H1 (cell line): Measurements from ENCODE around the gene WDFY3. TPM values are rescaled to one million over a fixed set of nuclear protein-coding genes. Genes with fewer than 3 reads are reported as not detected.

Source experiments
- CTCF ChIA-PET: fragments of 300-600 bp; sonication (Branson Sonifier 250); formaldehyde crosslinking; loops from one replicate; lab custom pipeline; 2021; ENCODE audit not compliant: partially characterized antibody; lab: Charles Lee
- POLR2A ChIA-PET: fragments of 300-600 bp; sonication (Branson Sonifier 250); formaldehyde crosslinking; loops from one replicate; lab custom pipeline; 2021; ENCODE audit warnings: inconsistent platforms; ENCODE audit not compliant: partially characterized antibody; lab: Charles Lee
- DNase-seq, 2 experiments: peaks; one replicate each; pipeline versions ENCODE4 v3.0.0 to v3.0.0-alpha.2; 2010 to 2022; ENCODE audit warnings: low spot score in 2 of 2, low read depth in 1 of 2, mixed read lengths in 1 of 2
- FAIRE-seq: peaks from 2 replicates; lab custom pipeline; 2011; peaks lifted over from hg19 to GRCh38; lab: Jason Lieb, UNC
- H2AFZ ChIP-seq: 2 replicates; pipeline ENCODE4 v1.8.1; 2012; ENCODE audit warnings: low read length, inconsistent platforms
- H2AK5ac ChIP-seq: 2 replicates; pipeline ENCODE4 v1.6.1; 2013; ENCODE audit warnings: low read depth, low read length
- H2BK120ac ChIP-seq: replicated peaks from 2 replicates; pipeline ENCODE3; 2013; ENCODE audit warnings: low read depth, low read length, inconsistent platforms
- H2BK12ac ChIP-seq: 2 replicates; pipeline ENCODE4 v1.6.1; 2013; ENCODE audit warnings: low read depth, low read length
- H2BK15ac ChIP-seq: 2 replicates; pipeline ENCODE4 v1.6.1; 2013; ENCODE audit warnings: low read length
- H2BK20ac ChIP-seq: 2 replicates; pipeline ENCODE4 v1.6.1; 2013; ENCODE audit warnings: low read length
- H2BK5ac ChIP-seq: 2 replicates; pipeline ENCODE4 v1.6.1; 2013; ENCODE audit warnings: low read depth, low read length
- H3K14ac ChIP-seq: 2 replicates; pipeline ENCODE4 v1.6.1; 2013; ENCODE audit warnings: inconsistent platforms; ENCODE audit not compliant: insufficient read length
- H3K18ac ChIP-seq: 2 replicates; pipeline ENCODE4 v1.6.1; 2013; ENCODE audit warnings: low read length; ENCODE audit errors: extremely low read depth
- H3K23ac ChIP-seq: 2 replicates; pipeline ENCODE4 v1.6.1; 2013; ENCODE audit warnings: inconsistent platforms; ENCODE audit not compliant: insufficient read length
- H3K23me2 ChIP-seq: 2 replicates; pipeline ENCODE4 v1.6.1; 2013; ENCODE audit warnings: low read depth, low read length
- H3K27ac ChIP-seq: 2 replicates; pipeline ENCODE4 v1.6.1; 2011; ENCODE audit warnings: low read depth, low read length, inconsistent platforms
- H3K27me3 ChIP-seq, 4 experiments: replicated peaks in 1 of 4; 1 replicate in 1 of 4; 2 replicates in 3 of 4; pipeline versions ENCODE4 v1.6.1 to v1.8.1; 2011 to 2013; ENCODE audit warnings: low read length in 3 of 4, mild to moderate bottlenecking in 3 of 4, inconsistent platforms in 2 of 4, mixed read lengths in 2 of 4, moderate library complexity in 1 of 4; ENCODE audit not compliant: control insufficient read depth in 3 of 4, insufficient read depth in 3 of 4; ENCODE audit errors: extremely low read depth in 1 of 4
- H3K36me3 ChIP-seq, 4 experiments: 2 replicates each; pipeline versions ENCODE4 v1.6.1 to v1.8.1; 2011 to 2013; ENCODE audit warnings: mild to moderate bottlenecking in 4 of 4, low read length in 3 of 4, moderate library complexity in 2 of 4, control low read depth in 1 of 4, inconsistent platforms in 1 of 4; ENCODE audit not compliant: insufficient read depth in 4 of 4, control insufficient read depth in 2 of 4
- H3K4ac ChIP-seq: replicated peaks from 2 replicates; pipeline ENCODE3; 2013; ENCODE audit warnings: low read length, low read depth, mixed read lengths, inconsistent platforms; ENCODE audit not compliant: insufficient read length
- H3K4me1 ChIP-seq, 4 experiments: replicated peaks in 1 of 4; 1 replicate in 1 of 4; 2 replicates in 3 of 4; pipeline versions ENCODE4 v1.6.1 to v1.8.1; 2011 to 2013; ENCODE audit warnings: low read length in 3 of 4, inconsistent platforms in 2 of 4, mixed read lengths in 1 of 4; ENCODE audit not compliant: insufficient read depth in 4 of 4, control insufficient read depth in 3 of 4
- H3K4me2 ChIP-seq, 2 experiments: 2 replicates each; pipeline versions ENCODE4 v1.6.1 to v1.8.1; 2011 to 2013; ENCODE audit warnings: low read depth in 2 of 2, low read length in 2 of 2, control low read depth in 1 of 2, inconsistent platforms in 1 of 2, mild to moderate bottlenecking in 1 of 2; ENCODE audit not compliant: insufficient read depth in 1 of 2
- H3K4me3 ChIP-seq, 4 experiments: fragments of 200-600, 300-600 bp in 1 of 4; sonication (generic), shearing (Covaris generic), sonication (Bioruptor Twin) in 1 of 4; 2 replicates each; pipeline versions ENCODE4 v1.5.1 to v1.8.1; 2011 to 2016; ENCODE audit warnings: low read length in 4 of 4, low read depth in 3 of 4, control low read depth in 2 of 4, inconsistent platforms in 2 of 4, mild to moderate bottlenecking in 2 of 4, mixed read lengths in 1 of 4, moderate library complexity in 1 of 4; ENCODE audit not compliant: insufficient read depth in 2 of 4; ENCODE audit errors: extremely low read depth in 1 of 4
- H3K56ac ChIP-seq: replicated peaks from 2 replicates; pipeline ENCODE3; 2013; ENCODE audit warnings: low read depth, mild to moderate bottlenecking, mixed read lengths, low read length, inconsistent platforms; ENCODE audit not compliant: insufficient read length
- H3K79me1 ChIP-seq: 2 replicates; pipeline ENCODE4 v1.6.1; 2013; ENCODE audit warnings: low read depth, low read length, control low read depth
- H3K79me2 ChIP-seq, 2 experiments: 2 replicates each; pipeline versions ENCODE4 v1.6.1 to v1.8.1; 2012 to 2013; ENCODE audit warnings: low read length in 2 of 2, mild to moderate bottlenecking in 2 of 2, inconsistent platforms in 1 of 2; ENCODE audit not compliant: insufficient read depth in 2 of 2, control insufficient read depth in 1 of 2
- H3K9ac ChIP-seq, 4 experiments: replicated peaks in 1 of 4; 1 replicate in 1 of 4; 2 replicates in 3 of 4; pipeline versions ENCODE4 v1.6.1 to v1.8.1; 2011 to 2013; ENCODE audit warnings: low read depth in 3 of 4, low read length in 3 of 4, control low read depth in 2 of 4, mild to moderate bottlenecking in 2 of 4, moderate library complexity in 2 of 4, inconsistent platforms in 1 of 4; ENCODE audit errors: extremely low read depth in 1 of 4
- H3K9me3 ChIP-seq, 2 experiments: 2 replicates each; pipeline versions ENCODE4 v1.6.1 to v1.8.1; 2012 to 2013; ENCODE audit warnings: mild to moderate bottlenecking in 2 of 2, moderate library complexity in 2 of 2, control low read depth in 1 of 2, inconsistent platforms in 1 of 2, low read depth in 1 of 2, low read length in 1 of 2, mixed read lengths in 1 of 2; ENCODE audit not compliant: insufficient read depth in 2 of 2
- H4K20me1 ChIP-seq, 2 experiments: replicated peaks in 1 of 2; 2 replicates each; pipeline versions ENCODE3 to v1.8.1; 2011 to 2013; ENCODE audit warnings: inconsistent platforms in 2 of 2, low read length in 2 of 2, mild to moderate bottlenecking in 1 of 2; ENCODE audit not compliant: insufficient read depth in 2 of 2, control insufficient read depth in 1 of 2
- H4K5ac ChIP-seq: 2 replicates; pipeline ENCODE4 v1.6.1; 2013; ENCODE audit warnings: low read length, low read depth, mixed read lengths, inconsistent platforms; ENCODE audit not compliant: insufficient read length
- H4K8ac ChIP-seq: 2 replicates; pipeline ENCODE4 v1.8.0; 2013; ENCODE audit warnings: mild to moderate bottlenecking, moderate library complexity, low read length, inconsistent platforms; ENCODE audit not compliant: insufficient read depth; ENCODE audit errors: extremely low read depth
- H4K91ac ChIP-seq: replicated peaks from 2 replicates; pipeline ENCODE3; 2013; ENCODE audit warnings: low read length, mixed read lengths, inconsistent platforms; ENCODE audit not compliant: insufficient read length
- CBX8 ChIP-seq: fragments of 300-800, 300-1000 bp; sonication (generic); IDR thresholded peaks from 2 replicates; pipeline ENCODE4 v1.7.1; 2016; ENCODE audit warnings: low read depth, low read length, borderline replicate concordance
- CHD1 ChIP-seq: IDR thresholded peaks from 2 replicates; pipeline ENCODE4 v1.6.1; 2012; ENCODE audit warnings: low read depth, low read length, improper control_type of control experiment
- CREB1 ChIP-seq: IDR thresholded peaks from 2 replicates; pipeline ENCODE4 v1.6.1; 2012; ENCODE audit warnings: inconsistent platforms
- EGR1 ChIP-seq: IDR thresholded peaks from 2 replicates; pipeline ENCODE4 v1.6.1; 2011; ENCODE audit warnings: low read depth, low read length, borderline replicate concordance
- EZH2 ChIP-seq: fragments of 200-600 bp; sonication (generic); IDR thresholded peaks from 2 replicates; pipeline ENCODE4 v1.7.1; 2012; ENCODE audit warnings: low read depth, mild to moderate bottlenecking, moderate library complexity, low read length, inconsistent platforms; ENCODE audit not compliant: severe bottlenecking
- TBP ChIP-seq: IDR thresholded peaks from 2 replicates; pipeline ENCODE4 v1.6.1; 2011; ENCODE audit warnings: low read depth, low read length, improper control_type of control experiment
- WGBS, 2 experiments: shearing (Covaris generic) in 1 of 2; methylation state at CpG; one replicate each; pipeline versions ENCODE4 v1.1.6 to v1.1.7; 2013 to 2015; ENCODE audit warnings: low lambda C conversion rate in 2 of 2, mixed read lengths in 2 of 2, inconsistent platforms in 1 of 2, low coverage in 1 of 2, missing lambda C conversion rate in 1 of 2; ENCODE audit not compliant: insufficient replicate concordance in 2 of 2, insufficient coverage in 1 of 2, insufficient read length in 1 of 2; ENCODE audit errors: extremely low coverage in 1 of 2, missing lambda C conversion rate in 1 of 2; 5-methylcytosine and 5-hydroxymethylcytosine counted together
- polyA plus RNA-seq, 7 experiments: library from polyadenylated mRNA; depleted of rRNA in 3 of 7; stranded (reverse) in 5 of 7; unstranded in 2 of 7; fragments of >200 nt in 5 of 7; fragments of 200-250 nt in 2 of 7; gene quantifications; 1 replicate in 5 of 7; 2 replicates in 1 of 7; 4 replicates in 1 of 7; pipeline versions ENCODE4 v1.2.1 to v1.2.3, GENCODE V29; 2011 to 2013; ENCODE audit warnings: missing spikeins in 2 of 7, mixed read lengths in 2 of 7
- total RNA-seq: library from RNA; stranded (reverse); fragmentation: NEBNext Ultra II Directional; extraction: Animal tissue kit (Norgen Biotek cat#: 25700); gene quantifications from 2 replicates; pipeline ENCODE4 v1.2.1, GENCODE V29; 2021
- TF ChIP-seq, protein P1 (sequence below): IDR thresholded peaks from 2 replicates; pipeline ENCODE4 v1.6.1; 2012; ENCODE audit warnings: inconsistent platforms

Gene WDFY3
- total and polyA plus RNA-seq, 2 of the 8 experiments (the other 6 are each of a cell fraction or from before 2014, with no cell fraction given): 25.6 to 62.4 TPM

DNA sequence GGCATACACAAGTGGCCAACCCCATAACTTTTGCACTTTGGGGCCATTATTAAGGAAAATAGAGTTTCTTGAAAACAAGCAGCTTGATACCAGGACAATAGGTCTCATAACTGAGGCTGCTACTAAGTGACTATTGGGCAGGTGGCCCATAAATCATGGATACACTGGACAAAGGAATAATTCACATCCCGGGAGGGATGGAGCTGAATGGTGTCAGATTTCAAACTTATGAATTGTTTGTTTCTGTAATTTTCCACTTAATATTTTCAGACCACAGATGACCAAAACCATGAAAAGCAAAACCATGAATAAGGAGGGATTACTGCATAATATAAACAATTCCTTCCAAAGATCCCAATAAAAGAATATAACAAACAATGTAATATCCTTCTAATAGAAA is 114.4 kb downstream of the WDFY3 start:
- H3K56ac ChIP-seq: no peak overlapping the region
- no peak overlapping the region for H3K23ac ChIP-seq
- no peak overlapping the region for H3K27ac ChIP-seq
- no peak overlapping the region for H2BK120ac ChIP-seq
- no peak for TF ChIP-seq EGR1
- TF ChIP-seq CHD1: no peak
- TF ChIP-seq, protein P1, sequence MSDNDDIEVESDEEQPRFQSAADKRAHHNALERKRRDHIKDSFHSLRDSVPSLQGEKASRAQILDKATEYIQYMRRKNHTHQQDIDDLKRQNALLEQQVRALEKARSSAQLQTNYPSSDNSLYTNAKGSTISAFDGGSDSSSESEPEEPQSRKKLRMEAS: no peak
- TF ChIP-seq CBX8: no peak
- TF ChIP-seq EZH2: no peak
- TF ChIP-seq TBP: no peak
- TF ChIP-seq CREB1: no peak
- H3K9me3 ChIP-seq: no peaks in the 10 kb centered on the region
- no peak overlapping the region for H4K5ac ChIP-seq
- no peak overlapping the region for H4K91ac ChIP-seq
- no peak overlapping the region for H3K18ac ChIP-seq
- DNase-seq: no peak
- no peak overlapping the region for H2AFZ ChIP-seq
- FAIRE-seq: no peak
- no peak overlapping the region for H2BK5ac ChIP-seq
- no peak overlapping the region for H3K4me3 ChIP-seq
- ChIA-PET CTCF (no interaction called here), POLR2A (no interaction called here)
- H3K79me2 ChIP-seq: peaks cover 0 to 10% of the 10 kb centered on the region in 2 experiments; a peak in 2 of 4 replicates
- H2BK15ac ChIP-seq: no peak overlapping the region
- no peaks in the 10 kb centered on the region for H3K23me2 ChIP-seq
- WGBS, 2 experiments: 100% methylated on average over 1 of the region's 1 CpG; no CpG with 5 or more reads in 1 of the 2 experiments
- H3K36me3 ChIP-seq: peaks cover 4 to 10% (median 5%) of the 10 kb centered on the region in 4 experiments; a peak in 5 of 8 replicates
- H2BK20ac ChIP-seq: no peak overlapping the region
- no peak overlapping the region for H3K4me2 ChIP-seq
- 0 out of 2 replicates have a peak, but pooled peaks cover 2% of the 10 kb centered on the region for H3K79me1 ChIP-seq
- no peak overlapping the region for H3K14ac ChIP-seq
- H4K8ac ChIP-seq: no peak overlapping the region
- peaks cover 0 to 3% (median 0%) of the 10 kb centered on the region in 4 experiments; a peak in 1 of 7 replicates for H3K4me1 ChIP-seq
- H3K27me3 ChIP-seq: no peaks in the 10 kb centered on the region
- no peak overlapping the region for H3K9ac ChIP-seq
- no peak overlapping the region for H3K4ac ChIP-seq
- no peaks in the 10 kb centered on the region for H4K20me1 ChIP-seq
- H2AK5ac ChIP-seq: no peak overlapping the region
- no peak overlapping the region for H2BK12ac ChIP-seq
